SK-N-SH (cell line): ENCODE measurements around the gene EN2.

Experiments used
- FOSL2 ChIP-seq: IDR thresholded peaks from 2 replicates; pipeline ENCODE4 v1.4.0; 2012; ENCODE audit warnings: low read depth, mild to moderate bottlenecking, moderate library complexity, borderline replicate concordance
- FOXM1 ChIP-seq: IDR thresholded peaks from 2 replicates; pipeline ENCODE4 v1.4.0; 2012; ENCODE audit warnings: low read depth, mild to moderate bottlenecking
- GABPA ChIP-seq: IDR thresholded peaks from 2 replicates; pipeline ENCODE4 v1.4.0; 2012; ENCODE audit warnings: low read depth, mild to moderate bottlenecking
- POLR2AphosphoS5 ChIP-seq: IDR thresholded peaks from 2 replicates; pipeline ENCODE4 v1.6.1; 2012; ENCODE audit warnings: low read depth, low read length
- RAD21 ChIP-seq: IDR thresholded peaks from 2 replicates; pipeline ENCODE4 v1.6.1; 2012; ENCODE audit warnings: mild to moderate bottlenecking, low read length
- RFX5 ChIP-seq: IDR thresholded peaks from 2 replicates; pipeline ENCODE4 v1.6.1; 2012; ENCODE audit warnings: mild to moderate bottlenecking, improper control_type of control experiment, low read length
- SMC3 ChIP-seq: IDR thresholded peaks from 2 replicates; pipeline ENCODE4 v1.6.1; 2012; ENCODE audit warnings: low read depth, low read length, improper control_type of control experiment
- YY1 ChIP-seq: IDR thresholded peaks from 2 replicates; pipeline ENCODE4 v1.4.0; 2012; ENCODE audit warnings: low read depth, mild to moderate bottlenecking
- TF ChIP-seq, protein P1 (sequence below): fragments of 200-600 bp; sonication (generic); IDR thresholded peaks from 2 replicates; pipeline ENCODE4 v1.6.1; 2017; ENCODE audit warnings: antibody characterized with exemption, mild to moderate bottlenecking, moderate library complexity
- TF ChIP-seq, protein P2 (sequence below): fragments of 150-350 bp; IDR thresholded peaks from 2 replicates; pipeline ENCODE4 v1.6.1; 2017; ENCODE audit warnings: antibody characterized with exemption, low read length, low read depth, borderline replicate concordance

DNA sequence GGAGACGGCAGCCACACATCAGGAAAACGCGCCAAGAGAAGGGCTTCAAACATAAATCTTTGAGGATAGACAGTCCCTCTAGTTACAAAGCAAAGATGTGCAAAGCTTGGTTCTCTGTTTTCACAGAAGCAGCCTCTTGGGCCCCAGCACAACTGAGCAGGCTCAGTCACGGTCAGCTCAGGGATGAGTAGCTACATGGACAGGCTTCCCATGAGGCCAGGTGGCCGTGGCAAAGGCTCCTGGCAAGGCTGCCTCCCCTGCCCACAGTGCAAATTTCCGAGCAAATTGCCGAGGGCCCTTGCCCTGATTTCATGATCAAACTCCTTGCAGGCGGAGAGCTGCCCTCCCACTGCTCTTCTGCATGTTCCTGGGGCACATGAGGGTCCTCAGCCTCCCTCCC, 37.8 kb upstream of the EN2 start:
- TF ChIP-seq RFX5 (no peak), RAD21 (no peak), POLR2AphosphoS5 (no peak), FOXM1 (no peak), SMC3 (no peak), FOSL2 (no peak), YY1 (no peak), GABPA (no peak)
- TF ChIP-seq, protein P1, sequence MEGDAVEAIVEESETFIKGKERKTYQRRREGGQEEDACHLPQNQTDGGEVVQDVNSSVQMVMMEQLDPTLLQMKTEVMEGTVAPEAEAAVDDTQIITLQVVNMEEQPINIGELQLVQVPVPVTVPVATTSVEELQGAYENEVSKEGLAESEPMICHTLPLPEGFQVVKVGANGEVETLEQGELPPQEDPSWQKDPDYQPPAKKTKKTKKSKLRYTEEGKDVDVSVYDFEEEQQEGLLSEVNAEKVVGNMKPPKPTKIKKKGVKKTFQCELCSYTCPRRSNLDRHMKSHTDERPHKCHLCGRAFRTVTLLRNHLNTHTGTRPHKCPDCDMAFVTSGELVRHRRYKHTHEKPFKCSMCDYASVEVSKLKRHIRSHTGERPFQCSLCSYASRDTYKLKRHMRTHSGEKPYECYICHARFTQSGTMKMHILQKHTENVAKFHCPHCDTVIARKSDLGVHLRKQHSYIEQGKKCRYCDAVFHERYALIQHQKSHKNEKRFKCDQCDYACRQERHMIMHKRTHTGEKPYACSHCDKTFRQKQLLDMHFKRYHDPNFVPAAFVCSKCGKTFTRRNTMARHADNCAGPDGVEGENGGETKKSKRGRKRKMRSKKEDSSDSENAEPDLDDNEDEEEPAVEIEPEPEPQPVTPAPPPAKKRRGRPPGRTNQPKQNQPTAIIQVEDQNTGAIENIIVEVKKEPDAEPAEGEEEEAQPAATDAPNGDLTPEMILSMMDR, result no peak
- TF ChIP-seq, protein P2, sequence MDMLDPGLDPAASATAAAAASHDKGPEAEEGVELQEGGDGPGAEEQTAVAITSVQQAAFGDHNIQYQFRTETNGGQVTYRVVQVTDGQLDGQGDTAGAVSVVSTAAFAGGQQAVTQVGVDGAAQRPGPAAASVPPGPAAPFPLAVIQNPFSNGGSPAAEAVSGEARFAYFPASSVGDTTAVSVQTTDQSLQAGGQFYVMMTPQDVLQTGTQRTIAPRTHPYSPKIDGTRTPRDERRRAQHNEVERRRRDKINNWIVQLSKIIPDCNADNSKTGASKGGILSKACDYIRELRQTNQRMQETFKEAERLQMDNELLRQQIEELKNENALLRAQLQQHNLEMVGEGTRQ, result no peak
